CD8-positive, alpha-beta memory T cell (primary cell): ENCODE measurements around the gene VAV2. TPM values are rescaled to one million over a fixed set of nuclear protein-coding genes. Genes with fewer than 3 reads are reported as not detected.
"Not testable (repeated sequence)": the region's sequence is repeated elsewhere in the genome, so short reads cannot be mapped to it uniquely, and the experiment has no call there.

ENCODE experiments used
- CTCF ChIA-PET: fragments of 350-600 bp; sonication (Branson Sonifier 250); formaldehyde crosslinking; loops from one replicate; lab custom pipeline; 2021; ENCODE audit warnings: antibody characterized with exemption; lab: Charles Lee
- POLR2A ChIA-PET: fragments of 350-600 bp; sonication (Branson Sonifier 250); formaldehyde crosslinking; loops from one replicate; lab custom pipeline; 2021; ENCODE audit warnings: antibody characterized with exemption; lab: Charles Lee
- DNase-seq, 5 donors: peaks; one replicate each; pipeline versions ENCODE4 v3.0.0 to v3.0.0-alpha.2; 2020 to 2022; ENCODE audit warnings: mixed read lengths in 1 of 5
- H3K27ac ChIP-seq: one replicate; pipeline ENCODE4 v1.7.0; 2013; ENCODE audit warnings: low read depth, mild to moderate bottlenecking, low read length, moderate library complexity
- H3K27me3 ChIP-seq: 2 replicates; pipeline ENCODE4 v1.7.0; 2013; ENCODE audit warnings: low read length, mild to moderate bottlenecking; ENCODE audit not compliant: insufficient read depth, poor library complexity, severe bottlenecking
- H3K36me3 ChIP-seq: 2 replicates; pipeline ENCODE4 v1.7.0; 2013; ENCODE audit warnings: mild to moderate bottlenecking, low read length, moderate library complexity; ENCODE audit not compliant: insufficient read depth
- H3K4me1 ChIP-seq: 2 replicates; pipeline ENCODE4 v1.7.0; 2013; ENCODE audit warnings: mild to moderate bottlenecking, low read length, moderate library complexity; ENCODE audit not compliant: insufficient read depth
- H3K4me3 ChIP-seq: 2 replicates; pipeline ENCODE4 v1.7.0; 2013; ENCODE audit warnings: mild to moderate bottlenecking, low read length
- H3K9me3 ChIP-seq: 2 replicates; pipeline ENCODE4 v1.7.0; 2013; ENCODE audit warnings: mild to moderate bottlenecking, low read length
- H3K27ac Mint-ChIP-seq, 8 donors: one replicate each; pipeline ENCODE4 v1.8.0; 2020 to 2021; ENCODE audit warnings: mixed read lengths in 8 of 8, mild to moderate bottlenecking in 6 of 8, inconsistent platforms in 3 of 8, moderate library complexity in 3 of 8
- H3K27me3 Mint-ChIP-seq, 2 donors: one replicate each; pipeline ENCODE4 v1.8.0; 2020 to 2021; ENCODE audit warnings: mixed read lengths in 2 of 2, mild to moderate bottlenecking in 1 of 2, moderate library complexity in 1 of 2
- H3K36me3 Mint-ChIP-seq, 3 donors: one replicate each; pipeline ENCODE4 v1.8.0; 2020 to 2021; ENCODE audit warnings: mixed read lengths in 3 of 3, inconsistent platforms in 1 of 3, mild to moderate bottlenecking in 1 of 3
- H3K4me1 Mint-ChIP-seq, 3 donors: one replicate each; pipeline ENCODE4 v1.8.0; 2020 to 2021; ENCODE audit warnings: mixed read lengths in 3 of 3, inconsistent platforms in 1 of 3, mild to moderate bottlenecking in 1 of 3
- H3K4me3 Mint-ChIP-seq, 7 donors: one replicate each; pipeline ENCODE4 v1.8.0; 2020 to 2021; ENCODE audit warnings: mixed read lengths in 7 of 7, mild to moderate bottlenecking in 6 of 7, moderate library complexity in 4 of 7, inconsistent platforms in 2 of 7
- H3K9me3 Mint-ChIP-seq, 5 donors: one replicate each; pipeline ENCODE4 v1.8.0; 2020 to 2022; ENCODE audit warnings: mixed read lengths in 5 of 5, mild to moderate bottlenecking in 3 of 5, moderate library complexity in 2 of 5, inconsistent platforms in 1 of 5
- polyA plus RNA-seq: library from polyadenylated mRNA; unstranded; fragments of 300-500 nt; fragmentation: Illumina TruSeq; gene quantifications from one replicate; pipeline ENCODE4 v1.2.3, GENCODE V29; 2021
- total RNA-seq, 2 experiments: library from RNA; stranded (reverse); gene quantifications; one replicate each; pipeline ENCODE4 v1.2.3, GENCODE V29; 2021

The VAV2 gene
- total and polyA plus RNA-seq, 3 experiments from 2014 or later: 1.1 to 7.6 (median 6.0) TPM

DNA sequence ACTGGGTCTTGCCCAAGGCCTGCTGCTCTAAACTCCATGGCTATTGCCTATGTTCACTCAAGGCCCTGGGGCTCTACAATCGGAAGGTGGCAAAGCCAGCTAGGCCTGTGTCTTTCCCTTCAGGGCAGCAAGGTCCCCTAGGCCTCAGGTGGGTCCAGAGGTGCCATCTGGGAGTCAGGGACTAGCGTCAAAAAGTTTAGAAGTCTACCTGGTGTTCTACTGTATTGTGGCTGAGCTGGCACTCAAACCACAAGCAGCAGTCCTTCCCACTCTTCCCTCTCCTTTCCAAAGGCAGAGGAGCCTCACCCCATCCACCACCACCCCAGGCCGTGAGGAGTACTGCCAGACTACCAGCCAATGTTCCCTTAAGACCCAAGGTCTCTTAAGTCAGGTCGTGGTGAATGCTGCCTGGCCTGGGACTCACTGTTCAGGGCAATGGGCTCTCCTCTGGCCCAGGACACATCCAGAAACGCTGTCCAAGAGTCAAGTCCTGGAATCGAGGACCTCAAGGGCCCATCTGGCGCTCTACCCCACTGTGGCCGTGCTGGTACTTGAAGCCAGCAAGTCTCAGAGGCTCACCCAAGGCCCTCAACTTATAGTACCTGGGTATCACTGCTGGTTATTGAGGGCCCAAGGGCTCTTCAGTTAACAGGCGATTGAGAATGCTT is 241.0 kb downstream of the VAV2 start:
- Mint-ChIP-seq H3K4me1 (no peaks in the 10 kb centered on the region), H3K9me3 (no peaks in the 10 kb centered on the region), H3K27me3 (peaks cover 24 to 76% of the 10 kb centered on the region in 2 donors), H3K27ac (no peak overlapping the region), H3K4me3 (no peak overlapping the region), H3K36me3 (peaks cover 0 to 4% (median 0%) of the 10 kb centered on the region in 3 donors)
- H3K36me3 ChIP-seq: no peaks in the 10 kb centered on the region
- ChIA-PET CTCF (interaction anchor here (1.1 kb wide), 1 partner anchor 565 kb away, joined by 3 read pairs; no protein-coding TSS in a partner anchor), POLR2A (no interaction called here)
- H3K27me3 ChIP-seq: peaks cover 6% of the 10 kb centered on the region
- no peaks in the 10 kb centered on the region for H3K9me3 ChIP-seq
- no peak overlapping the region for H3K27ac ChIP-seq
- no peak overlapping the region for H3K4me3 ChIP-seq
- DNase-seq: no peak
- H3K4me1 ChIP-seq: no peaks in the 10 kb centered on the region

DNA sequence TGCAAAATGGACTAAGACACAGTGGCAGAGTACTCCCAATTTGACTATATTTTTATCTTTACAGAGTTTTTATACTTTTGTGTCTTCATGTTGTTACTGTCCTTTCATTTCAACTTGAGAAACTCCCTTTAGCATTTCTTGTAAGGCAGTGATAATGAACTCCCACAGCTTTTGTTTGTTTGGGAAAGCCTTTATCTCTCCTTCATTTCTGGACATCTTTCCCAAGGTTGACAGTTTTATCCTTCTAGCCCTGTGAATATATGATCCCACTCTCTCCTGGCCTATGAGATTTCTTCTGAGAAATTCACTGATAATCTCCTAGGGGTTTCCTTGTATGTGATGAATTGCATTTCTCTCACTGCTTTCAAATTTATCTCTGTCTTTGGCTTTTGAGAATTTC is 244.8 kb downstream of the VAV2 start:
- no peak for DNase-seq
- no peaks in the 10 kb centered on the region for H3K36me3 ChIP-seq
- H3K27ac ChIP-seq: no peak overlapping the region
- H3K4me1 ChIP-seq: no peaks in the 10 kb centered on the region
- Mint-ChIP-seq H3K4me1 (no peaks in the 10 kb centered on the region), H3K27ac (no peak overlapping the region), H3K9me3 (no peaks in the 10 kb centered on the region), H3K36me3 (no peaks in the 10 kb centered on the region), H3K27me3 (peaks cover 10 to 65% of the 10 kb centered on the region in 2 donors), H3K4me3 (no peak overlapping the region)
- no peak overlapping the region for H3K4me3 ChIP-seq
- ChIA-PET POLR2A (no interaction called here), CTCF (no interaction called here)
- no peaks in the 10 kb centered on the region for H3K9me3 ChIP-seq
- H3K27me3 ChIP-seq: peaks cover 6% of the 10 kb centered on the region

DNA sequence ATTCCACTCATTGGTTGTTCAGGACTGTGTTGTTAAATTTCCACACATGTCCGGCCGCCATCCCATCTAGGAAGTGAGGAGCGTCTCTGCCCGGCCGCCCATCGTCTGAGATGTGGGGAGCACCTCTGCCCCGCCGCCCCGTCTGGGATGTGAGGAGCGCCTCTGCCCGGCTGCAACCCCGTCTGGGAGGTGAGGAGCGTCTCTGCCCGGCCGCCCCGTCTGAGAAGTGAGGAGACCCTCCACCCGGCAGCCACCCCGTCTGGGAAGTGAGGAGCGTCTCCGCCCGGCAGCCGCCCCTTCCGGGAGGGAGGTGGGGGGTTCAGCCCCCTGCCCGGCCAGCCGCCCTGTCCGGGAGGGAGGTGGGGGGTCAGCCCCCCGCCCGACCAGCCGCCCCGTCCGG is 247.6 kb downstream of the VAV2 start:
- H3K4me3 ChIP-seq, H3K27me3 ChIP-seq, H3K27ac Mint-ChIP-seq, H3K9me3 Mint-ChIP-seq, H3K27ac ChIP-seq, H3K4me1 Mint-ChIP-seq, H3K4me1 ChIP-seq, CTCF ChIA-PET, H3K9me3 ChIP-seq, POLR2A ChIA-PET, H3K4me3 Mint-ChIP-seq, DNase-seq, H3K36me3 ChIP-seq, H3K36me3 Mint-ChIP-seq: not testable (repeated sequence)
- H3K27me3 Mint-ChIP-seq: peaks cover 5 to 41% of the 10 kb centered on the region in 2 donors

DNA sequence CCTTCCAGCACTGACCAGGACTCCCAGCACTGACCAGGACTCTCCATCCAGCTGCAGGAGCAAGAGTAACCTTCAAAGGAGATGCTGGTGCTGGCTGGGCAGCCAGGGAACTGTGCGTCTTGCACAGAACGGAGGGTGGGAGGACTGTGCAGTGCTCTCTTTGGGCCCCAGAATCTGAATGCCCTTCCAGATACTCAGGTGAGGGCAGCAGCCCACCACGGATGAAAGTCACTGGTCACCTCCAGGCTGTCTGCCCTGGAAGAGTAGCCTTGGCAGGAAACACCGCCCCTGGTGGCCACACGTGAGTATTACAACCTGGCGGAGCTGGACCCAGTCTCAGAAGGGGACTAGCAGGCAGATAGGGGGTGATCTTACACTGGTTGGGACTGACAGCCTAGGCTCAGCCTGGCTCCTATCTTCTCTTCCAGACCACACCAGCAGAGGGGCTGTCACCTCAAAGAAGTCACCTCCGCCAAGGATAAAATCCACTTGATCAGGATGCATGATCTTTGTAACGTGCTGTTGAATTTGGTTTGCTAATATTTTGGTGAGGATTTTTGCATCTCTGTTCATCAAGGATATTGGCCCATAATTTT is 249.2 kb downstream of the VAV2 start:
- Histone ChIP-seq H3K4me1 (peaks cover 11% of the 10 kb centered on the region), H3K36me3 (no peaks in the 10 kb centered on the region), H3K27ac (no peak overlapping the region), H3K9me3 (no peaks in the 10 kb centered on the region), H3K27me3 (no peaks in the 10 kb centered on the region), H3K4me3 (no peak overlapping the region)
- ChIA-PET POLR2A (no interaction called here), CTCF (interaction anchor here (0.6 to 2.0 kb wide), 14 partner anchors 10 to 251 kb away, joined by 3 to 12 read pairs (median 3); no protein-coding TSS in a partner anchor)
- Mint-ChIP-seq H3K4me3 (no peak overlapping the region), H3K27ac (peak overlapping the region in 1 of 8 donors; percentile 26), H3K4me1 (peaks cover 0 to 12% (median 4%) of the 10 kb centered on the region in 3 donors), H3K9me3 (no peaks in the 10 kb centered on the region), H3K27me3 (peaks cover 4 to 28% of the 10 kb centered on the region in 2 donors), H3K36me3 (no peaks in the 10 kb centered on the region)
- peak; percentile 45 to 78 (median 63) for DNase-seq

DNA sequence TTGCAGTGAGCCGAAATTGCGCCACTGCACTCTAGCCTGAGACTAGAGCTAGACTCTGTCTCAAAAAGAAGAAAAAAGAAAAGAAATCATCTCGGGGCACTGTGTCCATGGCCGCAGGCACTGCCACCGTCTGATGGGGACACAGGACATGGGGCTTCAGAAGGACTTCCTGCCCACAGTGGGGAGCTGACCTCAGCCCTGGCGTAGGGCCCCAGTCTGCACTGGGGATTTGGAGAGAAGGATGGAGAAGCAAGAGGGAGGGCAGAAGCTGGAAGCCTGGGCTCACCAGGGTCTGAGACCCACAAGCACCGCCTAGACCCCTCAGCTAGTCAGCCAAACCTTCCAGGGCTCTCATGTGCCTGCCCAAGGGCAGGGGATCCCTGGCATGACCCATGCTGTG is 249.9 kb downstream of the VAV2 start:
- Histone ChIP-seq H3K9me3 (no peaks in the 10 kb centered on the region), H3K36me3 (no peaks in the 10 kb centered on the region), H3K4me3 (no peak overlapping the region), H3K27ac (no peak overlapping the region), H3K4me1 (peaks cover 15% of the 10 kb centered on the region), H3K27me3 (no peaks in the 10 kb centered on the region)
- no peaks in the 10 kb centered on the region for H3K9me3 Mint-ChIP-seq
- no peak overlapping the region for H3K27ac Mint-ChIP-seq
- no peak overlapping the region for H3K4me3 Mint-ChIP-seq
- CTCF ChIA-PET: interaction anchor here (0.6 to 2.0 kb wide), 10 partner anchors 10 to 251 kb away, joined by 3 to 12 read pairs (median 4); no protein-coding TSS in a partner anchor
- POLR2A ChIA-PET: no interaction called here
- H3K4me1 Mint-ChIP-seq: peaks cover 0 to 14% (median 4%) of the 10 kb centered on the region in 3 donors
- peaks cover 2 to 21% of the 10 kb centered on the region in 2 donors for H3K27me3 Mint-ChIP-seq
- H3K36me3 Mint-ChIP-seq: no peaks in the 10 kb centered on the region
- no peak for DNase-seq

DNA sequence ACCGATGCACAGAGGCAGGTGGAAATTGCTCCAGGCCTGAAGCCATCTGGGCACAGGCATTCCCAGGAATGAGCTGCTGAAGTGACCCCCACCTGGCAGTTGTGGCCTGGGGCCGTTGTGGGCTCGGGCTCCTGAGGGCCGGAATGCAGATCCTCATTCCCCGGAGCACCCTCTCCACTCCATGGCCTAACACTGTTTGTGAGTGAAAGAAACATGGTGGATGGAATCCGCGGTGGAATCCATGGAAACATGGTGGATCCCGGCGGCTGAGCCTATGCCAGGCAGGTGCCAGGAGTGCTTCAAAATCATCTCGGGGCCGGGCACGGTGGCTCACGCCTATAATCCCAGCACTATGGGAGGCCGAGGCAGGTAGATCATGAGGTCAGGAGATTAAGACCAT is 250.4 kb downstream of the VAV2 start:
- no peaks in the 10 kb centered on the region for H3K9me3 Mint-ChIP-seq
- peaks cover 15% of the 10 kb centered on the region for H3K4me1 ChIP-seq
- no peaks in the 10 kb centered on the region for H3K27me3 ChIP-seq
- peak overlapping the region in 1 of 8 donors; percentile 57 for H3K27ac Mint-ChIP-seq
- no peaks in the 10 kb centered on the region for H3K9me3 ChIP-seq
- no peak overlapping the region for H3K4me3 ChIP-seq
- no peak overlapping the region for H3K27ac ChIP-seq
- no peak for DNase-seq
- no peak overlapping the region for H3K4me3 Mint-ChIP-seq
- ChIA-PET CTCF (interaction anchor here (1.1 to 2.0 kb wide), 5 partner anchors 9 to 252 kb away, joined by 3 to 12 read pairs (median 6); no protein-coding TSS in a partner anchor), POLR2A (no interaction called here)
- H3K4me1 Mint-ChIP-seq: peaks cover 0 to 14% (median 4%) of the 10 kb centered on the region in 3 donors
- peaks cover 2 to 18% of the 10 kb centered on the region in 2 donors for H3K27me3 Mint-ChIP-seq
- H3K36me3 ChIP-seq: no peaks in the 10 kb centered on the region
- H3K36me3 Mint-ChIP-seq: no peaks in the 10 kb centered on the region

DNA sequence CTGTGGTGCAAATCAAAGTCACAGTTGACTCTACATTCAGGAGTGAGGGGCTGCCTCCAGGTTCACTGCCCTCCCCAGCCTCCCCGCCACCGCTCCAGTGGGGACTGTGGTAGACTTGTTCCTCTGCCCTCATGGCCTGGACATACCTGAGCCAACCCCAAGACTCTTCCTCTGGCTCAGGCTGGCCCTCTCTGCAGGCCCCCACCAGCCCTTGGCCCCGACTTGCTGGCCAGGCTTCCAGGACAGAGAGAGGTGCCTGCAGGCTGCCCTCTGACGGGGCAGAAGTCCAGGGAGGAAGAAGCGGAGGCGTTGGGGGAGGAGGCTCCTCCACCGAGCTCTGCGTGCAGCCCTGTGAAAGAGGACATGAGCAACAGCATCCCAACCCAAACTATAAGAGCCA is 251.2 kb downstream of the VAV2 start:
- H3K9me3 Mint-ChIP-seq: no peaks in the 10 kb centered on the region
- Histone ChIP-seq H3K9me3 (no peaks in the 10 kb centered on the region), H3K4me3 (no peak overlapping the region), H3K27ac (no peak overlapping the region), H3K4me1 (peaks cover 15% of the 10 kb centered on the region), H3K36me3 (no peaks in the 10 kb centered on the region), H3K27me3 (no peaks in the 10 kb centered on the region)
- H3K27ac Mint-ChIP-seq: no peak overlapping the region
- H3K4me3 Mint-ChIP-seq: no peak overlapping the region
- ChIA-PET CTCF (no interaction called here), POLR2A (no interaction called here)
- peaks cover 0 to 10% of the 10 kb centered on the region in 2 donors for H3K27me3 Mint-ChIP-seq
- peaks cover 0 to 14% (median 4%) of the 10 kb centered on the region in 3 donors for H3K4me1 Mint-ChIP-seq
- DNase-seq: no peak
- no peaks in the 10 kb centered on the region for H3K36me3 Mint-ChIP-seq
